C4-2B (cell line): ENCODE measurements around the gene MFAP2.

Source experiments
- ZFX ChIP-seq: fragments of 450-650 bp; IDR thresholded peaks from 2 replicates; pipeline ENCODE4 v1.6.1; 2017
- TF ChIP-seq, protein P1 (sequence below): fragments of 450-650 bp; conservative IDR thresholded peaks from 2 replicates; pipeline ENCODE4 v1.5.1; 2017; ENCODE audit warnings: mild to moderate bottlenecking

DNA sequence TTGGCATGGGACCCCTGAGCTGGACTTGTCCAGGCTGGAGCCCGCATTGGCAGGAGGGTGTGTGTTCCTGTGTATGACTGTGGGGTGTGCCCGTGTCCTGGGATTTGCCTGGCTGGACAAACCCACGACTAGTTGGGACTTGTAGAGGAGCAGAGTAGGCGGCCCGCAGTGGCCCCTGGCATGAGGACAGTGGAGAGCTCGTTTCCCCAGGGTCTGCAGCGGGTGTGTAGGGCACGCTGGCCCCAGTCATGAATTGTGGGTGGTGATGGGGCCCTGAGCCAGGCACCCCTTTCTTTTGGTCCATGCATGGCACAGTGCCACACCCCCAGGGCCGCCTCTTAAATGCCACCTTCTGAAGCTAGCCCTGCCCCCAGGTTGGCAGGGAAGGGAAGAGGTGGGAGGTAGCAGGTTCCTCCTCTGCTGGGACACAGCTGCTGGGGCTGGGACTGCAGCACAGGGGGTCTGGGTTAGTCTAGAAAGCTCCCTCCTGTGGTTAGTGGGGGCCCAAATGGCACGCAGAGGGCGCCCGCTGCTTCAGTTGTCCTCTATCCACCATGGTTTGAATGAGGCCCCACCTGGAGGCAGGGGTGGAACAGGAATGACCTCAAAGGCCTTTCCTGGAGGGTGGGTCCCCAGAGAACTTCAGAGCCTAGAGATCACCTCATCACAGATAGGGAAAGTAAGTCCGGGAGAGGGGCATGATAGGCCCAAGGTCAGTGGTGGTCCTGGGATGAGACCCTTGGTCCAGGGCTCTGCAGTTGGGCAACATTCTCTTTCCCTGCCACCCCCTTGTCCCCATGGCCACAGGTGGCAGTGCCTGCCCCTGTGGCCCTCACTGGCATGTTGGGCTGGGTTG lies 54.6 kb downstream of the MFAP2 start:
- TF ChIP-seq, protein P1, sequence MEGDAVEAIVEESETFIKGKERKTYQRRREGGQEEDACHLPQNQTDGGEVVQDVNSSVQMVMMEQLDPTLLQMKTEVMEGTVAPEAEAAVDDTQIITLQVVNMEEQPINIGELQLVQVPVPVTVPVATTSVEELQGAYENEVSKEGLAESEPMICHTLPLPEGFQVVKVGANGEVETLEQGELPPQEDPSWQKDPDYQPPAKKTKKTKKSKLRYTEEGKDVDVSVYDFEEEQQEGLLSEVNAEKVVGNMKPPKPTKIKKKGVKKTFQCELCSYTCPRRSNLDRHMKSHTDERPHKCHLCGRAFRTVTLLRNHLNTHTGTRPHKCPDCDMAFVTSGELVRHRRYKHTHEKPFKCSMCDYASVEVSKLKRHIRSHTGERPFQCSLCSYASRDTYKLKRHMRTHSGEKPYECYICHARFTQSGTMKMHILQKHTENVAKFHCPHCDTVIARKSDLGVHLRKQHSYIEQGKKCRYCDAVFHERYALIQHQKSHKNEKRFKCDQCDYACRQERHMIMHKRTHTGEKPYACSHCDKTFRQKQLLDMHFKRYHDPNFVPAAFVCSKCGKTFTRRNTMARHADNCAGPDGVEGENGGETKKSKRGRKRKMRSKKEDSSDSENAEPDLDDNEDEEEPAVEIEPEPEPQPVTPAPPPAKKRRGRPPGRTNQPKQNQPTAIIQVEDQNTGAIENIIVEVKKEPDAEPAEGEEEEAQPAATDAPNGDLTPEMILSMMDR = no peak
- TF ChIP-seq ZFX = no peak
